NT2/D1 (cell line): Measurements from ENCODE around the gene SEPTIN5.

Experiments used
- SUZ12 ChIP-seq: IDR thresholded peaks from 2 replicates; pipeline ENCODE4 v1.6.1; 2011; ENCODE audit not compliant: insufficient read length, insufficient read depth; ENCODE audit errors: extremely low read depth
- YY1 ChIP-seq: IDR thresholded peaks from 2 replicates; pipeline ENCODE4 v1.6.1; 2011; ENCODE audit not compliant: insufficient read length, insufficient read depth
- ZNF274 ChIP-seq: IDR thresholded peaks from 2 replicates; pipeline ENCODE4 v1.6.1; 2011; ENCODE audit warnings: mild to moderate bottlenecking, low read depth, low read length

DNA sequence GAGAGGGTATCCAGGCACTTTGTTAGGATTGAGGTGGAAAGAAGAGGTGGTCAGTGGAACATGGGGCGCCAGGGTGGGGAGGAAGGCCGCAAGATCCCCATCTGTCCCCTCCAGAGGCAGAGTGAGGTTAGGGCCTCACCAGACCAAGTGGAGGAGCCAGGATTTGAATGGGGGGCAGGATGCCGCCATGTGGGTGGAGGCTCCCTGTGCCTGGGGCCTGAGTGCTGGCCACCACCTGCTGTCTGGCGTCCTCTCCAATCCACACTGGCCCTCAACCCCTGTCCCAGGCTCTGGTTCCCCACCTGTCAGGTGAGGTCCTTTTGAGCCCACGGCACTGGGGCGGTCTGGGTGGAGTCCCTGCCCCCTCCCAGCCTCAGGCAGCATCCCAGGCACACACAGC lies 28.8 kb downstream of the SEPTIN5 start:
- no peak for TF ChIP-seq ZNF274
- TF ChIP-seq YY1: no peak
- TF ChIP-seq SUZ12: no peak
